ENCODE data around the gene ELMOD3. TPM values are rescaled to one million over a fixed set of nuclear protein-coding genes. Genes with fewer than 3 reads are reported as not detected.

Gene ELMOD3
- polyA plus RNA-seq, 1 of the 3 experiments (the other 2 are of a cell fraction) = 15.4 TPM

GRCh38 chr2:85394976-85395375, 40.4 kb downstream of the ELMOD3 start:
- Histone ChIP-seq H3K79me2 (ENCODE audit: insufficient read depth) (no peaks in the 10 kb centered on the region), H3K9me3 (no peaks in the 10 kb centered on the region), H2AFZ (ENCODE audit: low read depth) (no peak overlapping the region), H4K20me1 (ENCODE audit: insufficient read depth) (no peaks in the 10 kb centered on the region), H3K9me2 (no peaks in the 10 kb centered on the region), H3K36me3 (replicated peaks in 1 of 2; ENCODE audit: control insufficient read depth in 1 of 2, insufficient read depth in 2 of 2, low read length in 1 of 2) (no peaks in the 10 kb centered on the region), H3K4me1 (ENCODE audit: control insufficient read depth in 1 of 2, insufficient read depth in 2 of 2, low read depth in 1 of 2, low read length in 1 of 2) (peaks cover 0 to 23% of the 10 kb centered on the region in 2 experiments; a peak in 1 of 4 replicates), H3K27me3 (ENCODE audit: insufficient read depth) (no peaks in the 10 kb centered on the region), H3K27ac (ENCODE audit: low read depth in 2 of 2, low read length in 1 of 2) (no peak overlapping the region), H3F3A (replicated peaks; ENCODE audit: insufficient read depth) (no peaks in the 10 kb centered on the region), H3K4me3 (ENCODE audit: low read depth in 2 of 2, low read length in 1 of 2) (no peak overlapping the region), H3K4me2 (no peak overlapping the region), H3K9ac (no peak overlapping the region)
- POLR2A ChIA-PET = interaction anchor here (1.0 kb wide), 1 partner anchor 24 kb away, joined by 3 read pairs; the partner anchor contains the start of gene SH2D6
- no peak for DNase-seq
- TF ChIP-seq SMC3 (IDR thresholded peaks at IDR 0.05; ENCODE audit: low read depth, low read length) (no peak), NFIC (IDR thresholded peaks at IDR 0.05; ENCODE audit: borderline replicate concordance) (no peak), JUND (IDR thresholded peaks at IDR 0.05) (no peak), FOXM1 (IDR thresholded peaks at IDR 0.05; ENCODE audit: low read depth) (no peak), MXI1 (IDR thresholded peaks at IDR 0.05; ENCODE audit: low read depth, low read length) (no peak), EZH2phosphoT487 (IDR thresholded peaks at IDR 0.05; ENCODE audit: borderline replicate concordance, low read depth) (no peak), TAF1 (IDR thresholded peaks at IDR 0.05; ENCODE audit: borderline replicate concordance, low read depth, low read length) (no peak), PBX3 (IDR thresholded peaks at IDR 0.05) (no peak), GATA2 (CRISPR knock-in tag; IDR thresholded peaks at IDR 0.05) (no peak), RCOR1 (IDR thresholded peaks at IDR 0.05; ENCODE audit: low read length) (no peak), TCF12 (IDR thresholded peaks at IDR 0.05) (no peak), FOSL2 (IDR thresholded peaks at IDR 0.05; ENCODE audit: borderline replicate concordance, low read depth) (no peak), NRF1 (IDR thresholded peaks at IDR 0.05; ENCODE audit: low read depth, low read length) (no peak), GABPA (IDR thresholded peaks at IDR 0.05; ENCODE audit: low read depth) (no peak), MAX (IDR thresholded peaks at IDR 0.05; ENCODE audit: low read depth) (no peak), FOXJ3 (CRISPR knock-in tag; IDR thresholded peaks at IDR 0.05) (no peak), RAD21 (IDR thresholded peaks at IDR 0.05; ENCODE audit: low read length) (no peak)
- TF ChIP-seq, protein P1, sequence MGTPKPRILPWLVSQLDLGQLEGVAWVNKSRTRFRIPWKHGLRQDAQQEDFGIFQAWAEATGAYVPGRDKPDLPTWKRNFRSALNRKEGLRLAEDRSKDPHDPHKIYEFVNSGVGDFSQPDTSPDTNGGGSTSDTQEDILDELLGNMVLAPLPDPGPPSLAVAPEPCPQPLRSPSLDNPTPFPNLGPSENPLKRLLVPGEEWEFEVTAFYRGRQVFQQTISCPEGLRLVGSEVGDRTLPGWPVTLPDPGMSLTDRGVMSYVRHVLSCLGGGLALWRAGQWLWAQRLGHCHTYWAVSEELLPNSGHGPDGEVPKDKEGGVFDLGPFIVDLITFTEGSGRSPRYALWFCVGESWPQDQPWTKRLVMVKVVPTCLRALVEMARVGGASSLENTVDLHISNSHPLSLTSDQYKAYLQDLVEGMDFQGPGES (IDR thresholded peaks at IDR 0.05; ENCODE audit: low read depth, low read length) = no peak
- CTCF ChIA-PET = interaction anchor here (6.0 kb wide), 1 partner anchor 155 kb away, joined by 44 read pairs; no protein-coding TSS in a partner anchor
- WGBS (ENCODE audit: low lambda C conversion rate) = 55% methylated on average over 5 of the region's 6 CpGs
